Measurements from ENCODE around the gene SOX21.
"Not testable (repeated sequence)": the region's sequence is repeated elsewhere in the genome, so short reads cannot be mapped to it uniquely, and the experiment has no call there.

SOX21 gene

GRCh38 chr13:94712287-94712811 lies at the start of gene SOX21:
SOX21 (minus strand) TSS chr13:94712545; CDS start chr13:94712049, 496 bp downstream.
- no peak for DNase-seq (ENCODE audit: low read depth in 2 of 2)

- no peak for DNase-seq (ENCODE audit: low read depth in 2 of 2)
Observed at GRCh38 chr13:94761407-94761806, 49.1 kb upstream of the SOX21 start.

GRCh38 chr13:94759120-94759728 lies 46.9 kb upstream of the SOX21 start:
- no peak for DNase-seq (ENCODE audit: low read depth in 2 of 2)

GRCh38 chr13:94758436-94758960 lies 46.2 kb upstream of the SOX21 start:
- no peak for DNase-seq (ENCODE audit: low read depth in 2 of 2)

GRCh38 chr13:94753327-94753726 lies 41.0 kb upstream of the SOX21 start:
- no peak for DNase-seq (ENCODE audit: low read depth in 2 of 2)

GRCh38 chr13:94749162-94749561 lies 36.8 kb upstream of the SOX21 start:
- DNase-seq (ENCODE audit: low read depth in 2 of 2) = no peak

GRCh38 chr13:94739235-94739634 lies 26.9 kb upstream of the SOX21 start:
- no peak for DNase-seq (ENCODE audit: low read depth in 2 of 2)

GRCh38 chr13:94731028-94731427 lies 18.7 kb upstream of the SOX21 start:
- DNase-seq (ENCODE audit: low read depth in 2 of 2) = no peak

- not testable (repeated sequence) for DNase-seq (ENCODE audit: low read depth in 2 of 2)
Observed at GRCh38 chr13:94729941-94730340, 17.6 kb upstream of the SOX21 start.

- DNase-seq (ENCODE audit: low read depth in 2 of 2) = no peak
Observed at GRCh38 chr13:94726425-94726824, 14.1 kb upstream of the SOX21 start.

- DNase-seq (ENCODE audit: low read depth in 2 of 2) = no peak
Observed at GRCh38 chr13:94722609-94723345, 10.4 kb upstream of the SOX21 start.

- DNase-seq (ENCODE audit: low read depth in 2 of 2) = not testable (repeated sequence)
Observed at GRCh38 chr13:94718697-94719096, 6.4 kb upstream of the SOX21 start.

- DNase-seq (ENCODE audit: low read depth in 2 of 2) = no peak
Observed at GRCh38 chr13:94717916-94718315, 5.6 kb upstream of the SOX21 start.

GRCh38 chr13:94716016-94716415 lies 3.7 kb upstream of the SOX21 start:
- no peak for DNase-seq (ENCODE audit: low read depth in 2 of 2)

- no peak for DNase-seq (ENCODE audit: low read depth in 2 of 2)
Observed at GRCh38 chr13:94713561-94714182, 1.3 kb upstream of the SOX21 start.

GRCh38 chr13:94712812-94713560 lies 641 bp upstream of the SOX21 start:
- peak in 1 of 2 experiments; percentile 14 for DNase-seq (ENCODE audit: low read depth in 2 of 2)

GRCh38 chr13:94711561-94712286 lies 621 bp downstream of the SOX21 start:
- no peak for DNase-seq (ENCODE audit: low read depth in 2 of 2)

- DNase-seq (ENCODE audit: low read depth in 2 of 2) = no peak
Observed at GRCh38 chr13:94710881-94711560, 1.3 kb downstream of the SOX21 start.

GRCh38 chr13:94710065-94710781 lies 2.1 kb downstream of the SOX21 start:
- no peak for DNase-seq (ENCODE audit: low read depth in 2 of 2)

Measured in fibroblast of skin of left quadriceps (primary cell).